HEK293 (cell line): ENCODE measurements around the gene PDE9A.

ENCODE experiments used
- FEZF1 ChIP-seq: fragments of 450-650 bp; formaldehyde crosslinking; IDR thresholded peaks from 2 replicates; pipeline ENCODE4 v1.5.1; 2016; ENCODE audit warnings: missing biosample characterization, missing genetic modification characterization
- GLI2 ChIP-seq: fragments of 450-650 bp; formaldehyde crosslinking; IDR thresholded peaks from 2 replicates; pipeline ENCODE4; 2017; ENCODE audit warnings: missing biosample characterization, missing genetic modification characterization, low read depth, borderline replicate concordance
- GLIS1 ChIP-seq: fragments of 450-650 bp; formaldehyde crosslinking; IDR thresholded peaks from 2 replicates; pipeline ENCODE4 v1.5.1; 2016; ENCODE audit warnings: missing biosample characterization, missing genetic modification characterization
- GLIS2 ChIP-seq: fragments of 450-650 bp; formaldehyde crosslinking; IDR thresholded peaks from 2 replicates; pipeline ENCODE4 v1.5.1; 2016; ENCODE audit warnings: missing biosample characterization, missing genetic modification characterization
- IKZF3 ChIP-seq: fragments of 450-650 bp; IDR thresholded peaks from 2 replicates; pipeline ENCODE4 v1.5.0; 2018; ENCODE audit warnings: missing biosample characterization, mild to moderate bottlenecking, missing genetic modification characterization, moderate library complexity
- KLF8 ChIP-seq: fragments of 450-650 bp; formaldehyde crosslinking; IDR thresholded peaks from 2 replicates; pipeline ENCODE4 v1.5.1; 2016; ENCODE audit warnings: missing biosample characterization, missing genetic modification characterization
- KLF9 ChIP-seq: fragments of 450-650 bp; formaldehyde crosslinking; IDR thresholded peaks from 2 replicates; pipeline ENCODE4 v1.5.1; 2016; ENCODE audit warnings: missing biosample characterization, missing genetic modification characterization, low read depth
- MEIS1 ChIP-seq: sonication (generic); formaldehyde crosslinking; IDR thresholded peaks from 2 replicates; pipeline ENCODE4 v1.8.1; 2022; ENCODE audit warnings: missing genetic modification reagents, mild to moderate bottlenecking, borderline replicate concordance
- OSR2 ChIP-seq: fragments of 450-650 bp; formaldehyde crosslinking; IDR thresholded peaks from 2 replicates; pipeline ENCODE4 v1.5.1; 2016; ENCODE audit warnings: missing biosample characterization, missing genetic modification characterization
- SP3 ChIP-seq: fragments of 450-650 bp; formaldehyde crosslinking; IDR thresholded peaks from 2 replicates; pipeline ENCODE4 v1.5.1; 2016; ENCODE audit warnings: missing biosample characterization, missing genetic modification characterization
- ZBTB1 ChIP-seq: fragments of 450-650 bp; formaldehyde crosslinking; IDR thresholded peaks from 2 replicates; pipeline ENCODE4 v1.5.1; 2016; ENCODE audit warnings: missing biosample characterization, missing genetic modification characterization
- ZBTB17 ChIP-seq: fragments of 450-650 bp; formaldehyde crosslinking; IDR thresholded peaks from 2 replicates; pipeline ENCODE4 v1.5.1; 2016; ENCODE audit warnings: missing biosample characterization, missing genetic modification characterization
- ZBTB20 ChIP-seq: fragments of 450-650 bp; formaldehyde crosslinking; IDR thresholded peaks from 2 replicates; pipeline ENCODE4 v1.5.1; 2016; ENCODE audit warnings: missing biosample characterization, missing genetic modification characterization
- ZBTB21 ChIP-seq: fragments of 450-650 bp; formaldehyde crosslinking; IDR thresholded peaks from 2 replicates; pipeline ENCODE4 v1.5.1; 2017; ENCODE audit warnings: missing biosample characterization, missing genetic modification characterization
- ZBTB7A ChIP-seq: fragments of 450-650 bp; formaldehyde crosslinking; IDR thresholded peaks from 2 replicates; pipeline ENCODE4 v1.5.1; 2016; ENCODE audit warnings: low read depth, missing biosample characterization, missing genetic modification characterization
- ZNF132 ChIP-seq: fragments of 450-650 bp; formaldehyde crosslinking; IDR thresholded peaks from 2 replicates; pipeline ENCODE4 v1.5.1; 2017; ENCODE audit warnings: missing biosample characterization, missing genetic modification characterization, borderline replicate concordance
- ZNF324 ChIP-seq: fragments of 450-650 bp; formaldehyde crosslinking; IDR thresholded peaks from 2 replicates; pipeline ENCODE4 v1.5.1; 2016; ENCODE audit warnings: missing biosample characterization, missing genetic modification characterization
- ZNF391 ChIP-seq: fragments of 450-650 bp; formaldehyde crosslinking; IDR thresholded peaks from 2 replicates; pipeline ENCODE4 v1.5.1; 2016; ENCODE audit warnings: low read depth, missing biosample characterization, missing genetic modification characterization, borderline replicate concordance
- ZNF423 ChIP-seq: fragments of 450-650 bp; formaldehyde crosslinking; IDR thresholded peaks from 2 replicates; pipeline ENCODE4 v1.5.1; 2016; ENCODE audit warnings: missing biosample characterization, missing genetic modification characterization
- ZNF433 ChIP-seq: fragments of 450-650 bp; formaldehyde crosslinking; IDR thresholded peaks from 2 replicates; pipeline ENCODE4 v1.5.1; 2016; ENCODE audit warnings: missing biosample characterization, missing genetic modification characterization, low read depth
- ZNF488 ChIP-seq: fragments of 450-650 bp; formaldehyde crosslinking; IDR thresholded peaks from 2 replicates; pipeline ENCODE4 v1.5.1; 2016; ENCODE audit warnings: missing biosample characterization, missing genetic modification characterization
- ZNF510 ChIP-seq: fragments of 450-650 bp; formaldehyde crosslinking; IDR thresholded peaks from 2 replicates; pipeline ENCODE4 v1.5.1; 2018; ENCODE audit warnings: mild to moderate bottlenecking, missing genetic modification characterization, missing biosample characterization; ENCODE audit not compliant: insufficient replicate concordance
- ZNF558 ChIP-seq: fragments of 450-650 bp; formaldehyde crosslinking; IDR thresholded peaks from 2 replicates; pipeline ENCODE4 v1.5.1; 2016; ENCODE audit warnings: missing biosample characterization, missing genetic modification characterization
- ZNF571 ChIP-seq: fragments of 450-650 bp; formaldehyde crosslinking; IDR thresholded peaks from 2 replicates; pipeline ENCODE4 v1.5.0; 2017; ENCODE audit warnings: missing biosample characterization, missing genetic modification characterization
- ZNF624 ChIP-seq: fragments of 450-650 bp; formaldehyde crosslinking; IDR thresholded peaks from 2 replicates; pipeline ENCODE4 v1.5.1; 2017; ENCODE audit warnings: missing biosample characterization, missing genetic modification characterization
- ZNF660 ChIP-seq: fragments of 450-650 bp; IDR thresholded peaks from 2 replicates; pipeline ENCODE4 v1.5.1; 2018; ENCODE audit warnings: missing biosample characterization, mild to moderate bottlenecking, missing genetic modification characterization
- ZNF785 ChIP-seq: fragments of 450-650 bp; formaldehyde crosslinking; IDR thresholded peaks from 2 replicates; pipeline ENCODE4 v1.5.1; 2016; ENCODE audit warnings: missing biosample characterization, missing genetic modification characterization
- ZNF792 ChIP-seq: fragments of 450-650 bp; formaldehyde crosslinking; IDR thresholded peaks from 2 replicates; pipeline ENCODE4 v1.5.1; 2016; ENCODE audit warnings: missing biosample characterization, missing genetic modification characterization
- TF ChIP-seq, protein P1 (sequence below): fragments of 450-650 bp; formaldehyde crosslinking; IDR thresholded peaks from 2 replicates; pipeline ENCODE4 v1.5.1; 2016; ENCODE audit warnings: missing biosample characterization, missing genetic modification characterization
- TF ChIP-seq, protein P2 (sequence below): fragments of 450-650 bp; formaldehyde crosslinking; IDR thresholded peaks from 2 replicates; pipeline ENCODE4 v1.5.1; 2016; ENCODE audit warnings: missing biosample characterization, missing genetic modification characterization
- TF ChIP-seq, protein P3 (sequence below): fragments of 450-650 bp; formaldehyde crosslinking; IDR thresholded peaks from 2 replicates; pipeline ENCODE4; 2016; ENCODE audit warnings: missing biosample characterization, missing genetic modification characterization
- TF ChIP-seq, protein P4 (sequence below): fragments of 450-650 bp; formaldehyde crosslinking; IDR thresholded peaks from 2 replicates; pipeline ENCODE4 v1.5.1; 2016; ENCODE audit warnings: missing biosample characterization, missing genetic modification characterization
- TF ChIP-seq, protein P5 (sequence below): fragments of 450-650 bp; formaldehyde crosslinking; optimal IDR thresholded peaks from 2 replicates; pipeline ENCODE3; 2016; ENCODE audit warnings: missing biosample characterization, mild to moderate bottlenecking, missing genetic modification characterization

The PDE9A gene

GRCh38 chr21:42781150-42781970 is 127.9 kb downstream of the PDE9A start (continued):
- TF ChIP-seq, protein P1, sequence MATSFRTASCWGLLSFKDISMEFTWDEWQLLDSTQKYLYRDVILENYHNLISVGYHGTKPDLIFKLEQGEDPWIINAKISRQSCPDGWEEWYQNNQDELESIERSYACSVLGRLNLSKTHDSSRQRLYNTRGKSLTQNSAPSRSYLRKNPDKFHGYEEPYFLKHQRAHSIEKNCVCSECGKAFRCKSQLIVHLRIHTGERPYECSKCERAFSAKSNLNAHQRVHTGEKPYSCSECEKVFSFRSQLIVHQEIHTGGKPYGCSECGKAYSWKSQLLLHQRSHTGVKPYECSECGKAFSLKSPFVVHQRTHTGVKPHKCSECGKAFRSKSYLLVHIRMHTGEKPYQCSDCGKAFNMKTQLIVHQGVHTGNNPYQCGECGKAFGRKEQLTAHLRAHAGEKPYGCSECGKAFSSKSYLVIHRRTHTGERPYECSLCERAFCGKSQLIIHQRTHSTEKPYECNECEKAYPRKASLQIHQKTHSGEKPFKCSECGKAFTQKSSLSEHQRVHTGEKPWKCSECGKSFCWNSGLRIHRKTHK: no peak
- TF ChIP-seq ZNF624 (tag by site-specific recombination): no peak
- TF ChIP-seq KLF8 (tag by site-specific recombination): 0 out of 2 replicates have a peak, but pooled peaks have one; percentile 37
- TF ChIP-seq GLIS2 (tag by site-specific recombination): peak; percentile 72
- no peak for TF ChIP-seq ZNF488 (tag by site-specific recombination)
- TF ChIP-seq, protein P2, sequence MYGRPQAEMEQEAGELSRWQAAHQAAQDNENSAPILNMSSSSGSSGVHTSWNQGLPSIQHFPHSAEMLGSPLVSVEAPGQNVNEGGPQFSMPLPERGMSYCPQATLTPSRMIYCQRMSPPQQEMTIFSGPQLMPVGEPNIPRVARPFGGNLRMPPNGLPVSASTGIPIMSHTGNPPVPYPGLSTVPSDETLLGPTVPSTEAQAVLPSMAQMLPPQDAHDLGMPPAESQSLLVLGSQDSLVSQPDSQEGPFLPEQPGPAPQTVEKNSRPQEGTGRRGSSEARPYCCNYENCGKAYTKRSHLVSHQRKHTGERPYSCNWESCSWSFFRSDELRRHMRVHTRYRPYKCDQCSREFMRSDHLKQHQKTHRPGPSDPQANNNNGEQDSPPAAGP (tag by site-specific recombination): peak; percentile 65; the same call in 1 of the 2 replicates
- peak; percentile 60 for TF ChIP-seq SP3
- no peak for TF ChIP-seq KLF9 (tag by site-specific recombination)
- no peak for TF ChIP-seq ZNF571 (tag by site-specific recombination)
- TF ChIP-seq ZBTB1 (tag by site-specific recombination): no peak
- TF ChIP-seq ZNF433 (tag by site-specific recombination): no peak
- TF ChIP-seq ZNF510 (tag by site-specific recombination): no peak
- TF ChIP-seq ZNF132 (tag by site-specific recombination): no peak
- no peak for TF ChIP-seq ZNF324 (tag by site-specific recombination)
- TF ChIP-seq ZNF785: no peak
- TF ChIP-seq, protein P3, sequence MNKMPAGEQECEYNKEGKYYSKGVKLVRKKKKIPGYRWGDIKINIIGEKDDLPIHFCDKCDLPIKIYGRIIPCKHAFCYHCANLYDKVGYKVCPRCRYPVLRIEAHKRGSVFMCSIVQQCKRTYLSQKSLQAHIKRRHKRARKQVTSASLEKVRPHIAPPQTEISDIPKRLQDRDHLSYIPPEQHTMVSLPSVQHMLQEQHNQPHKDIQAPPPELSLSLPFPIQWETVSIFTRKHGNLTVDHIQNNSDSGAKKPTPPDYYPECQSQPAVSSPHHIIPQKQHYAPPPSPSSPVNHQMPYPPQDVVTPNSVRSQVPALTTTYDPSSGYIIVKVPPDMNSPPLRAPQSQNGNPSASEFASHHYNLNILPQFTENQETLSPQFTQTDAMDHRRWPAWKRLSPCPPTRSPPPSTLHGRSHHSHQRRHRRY (tag by site-specific recombination): no peak
- TF ChIP-seq GLIS1 (tag by site-specific recombination): peak; percentile 38; the same call in 1 of the 2 replicates
- TF ChIP-seq ZNF423 (tag by site-specific recombination): peak; percentile 17; the same call in 1 of the 2 replicates
- peak; percentile 8; the same call in 1 of the 2 replicates for TF ChIP-seq IKZF3 (tag by site-specific recombination)
- no peak for TF ChIP-seq ZNF792 (tag by site-specific recombination)
- TF ChIP-seq OSR2: peak; percentile 74
- no peak for TF ChIP-seq ZBTB7A (tag by site-specific recombination)
- no peak for TF ChIP-seq ZNF391 (tag by site-specific recombination)
- TF ChIP-seq ZNF558 (tag by site-specific recombination): no peak
- TF ChIP-seq ZBTB21: no peak
- TF ChIP-seq FEZF1: no peak
- no peak for TF ChIP-seq MEIS1 (CRISPR knock-in tag)
- no peak for TF ChIP-seq GLI2 (tag by site-specific recombination)
- TF ChIP-seq ZBTB20 (tag by site-specific recombination): peak; percentile 44; the same call in 1 of the 2 replicates
- TF ChIP-seq ZBTB17 (tag by site-specific recombination): peak; percentile 71
- no peak for TF ChIP-seq ZNF660
- TF ChIP-seq, protein P4, sequence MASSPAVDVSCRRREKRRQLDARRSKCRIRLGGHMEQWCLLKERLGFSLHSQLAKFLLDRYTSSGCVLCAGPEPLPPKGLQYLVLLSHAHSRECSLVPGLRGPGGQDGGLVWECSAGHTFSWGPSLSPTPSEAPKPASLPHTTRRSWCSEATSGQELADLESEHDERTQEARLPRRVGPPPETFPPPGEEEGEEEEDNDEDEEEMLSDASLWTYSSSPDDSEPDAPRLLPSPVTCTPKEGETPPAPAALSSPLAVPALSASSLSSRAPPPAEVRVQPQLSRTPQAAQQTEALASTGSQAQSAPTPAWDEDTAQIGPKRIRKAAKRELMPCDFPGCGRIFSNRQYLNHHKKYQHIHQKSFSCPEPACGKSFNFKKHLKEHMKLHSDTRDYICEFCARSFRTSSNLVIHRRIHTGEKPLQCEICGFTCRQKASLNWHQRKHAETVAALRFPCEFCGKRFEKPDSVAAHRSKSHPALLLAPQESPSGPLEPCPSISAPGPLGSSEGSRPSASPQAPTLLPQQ (tag by site-specific recombination): no peak
- TF ChIP-seq, protein P5, sequence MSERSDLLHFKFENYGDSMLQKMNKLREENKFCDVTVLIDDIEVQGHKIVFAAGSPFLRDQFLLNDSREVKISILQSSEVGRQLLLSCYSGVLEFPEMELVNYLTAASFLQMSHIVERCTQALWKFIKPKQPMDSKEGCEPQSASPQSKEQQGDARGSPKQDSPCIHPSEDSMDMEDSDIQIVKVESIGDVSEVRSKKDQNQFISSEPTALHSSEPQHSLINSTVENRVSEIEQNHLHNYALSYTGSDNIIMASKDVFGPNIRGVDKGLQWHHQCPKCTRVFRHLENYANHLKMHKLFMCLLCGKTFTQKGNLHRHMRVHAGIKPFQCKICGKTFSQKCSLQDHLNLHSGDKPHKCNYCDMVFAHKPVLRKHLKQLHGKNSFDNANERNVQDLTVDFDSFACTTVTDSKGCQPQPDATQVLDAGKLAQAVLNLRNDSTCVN (tag by site-specific recombination): peak; percentile 39
